ENCODE results near the gene TMEM187.
A peak's percentile ranks its signal among the peaks of the same experiment; 100 is the strongest.

The TMEM187 gene

DNA sequence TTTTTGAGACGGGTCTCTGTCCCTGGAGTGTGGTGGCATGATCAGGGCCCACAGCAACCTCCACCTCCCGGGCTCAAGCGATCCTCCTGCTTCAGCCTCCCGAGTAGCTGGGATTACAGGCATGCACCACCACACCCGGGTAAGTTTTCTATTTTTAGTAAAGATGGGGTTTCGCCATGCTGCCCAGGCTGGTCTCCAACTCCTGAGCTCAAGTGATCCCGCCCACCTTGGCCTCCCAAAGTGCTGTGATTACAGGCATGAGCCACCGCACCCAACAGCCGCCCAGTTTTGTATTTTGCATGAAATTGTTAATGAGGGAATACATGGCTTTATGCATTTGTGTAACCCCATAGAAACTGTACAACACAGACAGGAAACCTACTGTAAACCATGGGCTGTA, 43.7 kb upstream of the TMEM187 start:
- Histone ChIP-seq H3K27ac (peak overlapping the region; percentile 100), H3K36me3 (peaks cover 18% of the 10 kb centered on the region), H3K27me3 (no peaks in the 10 kb centered on the region), H3K9me3 (no peaks in the 10 kb centered on the region), H3K4me3 (ENCODE audit: low read depth in 1 of 2, low read length in 1 of 2) (peak overlapping the region; percentile 48 to 98), H3K4me1 (ENCODE audit: control insufficient read depth in 1 of 2, insufficient read depth in 1 of 2, low read depth in 1 of 2, low read length in 1 of 2) (peaks cover 22 to 57% of the 10 kb centered on the region in 2 experiments)
- no peak for TF ChIP-seq CTCF (IDR thresholded peaks at IDR 0.05)

- Histone ChIP-seq H3K9me3 (no peaks in the 10 kb centered on the region), H3K4me3 (ENCODE audit: low read depth in 1 of 2, low read length in 1 of 2) (no peak overlapping the region), H3K36me3 (peaks cover 18% of the 10 kb centered on the region), H3K27ac (peak overlapping the region; percentile 100), H3K4me1 (ENCODE audit: control insufficient read depth in 1 of 2, insufficient read depth in 1 of 2, low read depth in 1 of 2, low read length in 1 of 2) (peaks cover 24 to 57% of the 10 kb centered on the region in 2 experiments), H3K27me3 (no peaks in the 10 kb centered on the region)
- no peak for TF ChIP-seq CTCF (IDR thresholded peaks at IDR 0.05)
These were observed 43.0 kb upstream of the TMEM187 start for GRCh38 chrX:153929576-153929975.

- H3K36me3 ChIP-seq, result peaks cover 18% of the 10 kb centered on the region
- no peaks in the 10 kb centered on the region for H3K27me3 ChIP-seq
- no peak overlapping the region for H3K4me3 ChIP-seq (ENCODE audit: low read depth in 1 of 2, low read length in 1 of 2)
- H3K27ac ChIP-seq, result peak overlapping the region; percentile 100
- TF ChIP-seq CTCF (IDR thresholded peaks at IDR 0.05), result no peak
- H3K4me1 ChIP-seq (ENCODE audit: control insufficient read depth in 1 of 2, insufficient read depth in 1 of 2, low read depth in 1 of 2, low read length in 1 of 2), result peaks cover 24 to 51% of the 10 kb centered on the region in 2 experiments
- no peaks in the 10 kb centered on the region for H3K9me3 ChIP-seq
These were observed 42.3 kb upstream of the TMEM187 start for GRCh38 chrX:153930011-153930910.

- H3K4me3 ChIP-seq (ENCODE audit: low read depth in 1 of 2, low read length in 1 of 2), result no peak overlapping the region
- H3K4me1 ChIP-seq (ENCODE audit: control insufficient read depth in 1 of 2, insufficient read depth in 1 of 2, low read depth in 1 of 2, low read length in 1 of 2), result peaks cover 24 to 48% of the 10 kb centered on the region in 2 experiments
- no peaks in the 10 kb centered on the region for H3K9me3 ChIP-seq
- H3K27me3 ChIP-seq, result no peaks in the 10 kb centered on the region
- H3K27ac ChIP-seq, result no peak overlapping the region
- H3K36me3 ChIP-seq, result peaks cover 18% of the 10 kb centered on the region
- no peak for TF ChIP-seq CTCF (IDR thresholded peaks at IDR 0.05)
These were observed 41.4 kb upstream of the TMEM187 start for GRCh38 chrX:153931151-153931550.

DNA sequence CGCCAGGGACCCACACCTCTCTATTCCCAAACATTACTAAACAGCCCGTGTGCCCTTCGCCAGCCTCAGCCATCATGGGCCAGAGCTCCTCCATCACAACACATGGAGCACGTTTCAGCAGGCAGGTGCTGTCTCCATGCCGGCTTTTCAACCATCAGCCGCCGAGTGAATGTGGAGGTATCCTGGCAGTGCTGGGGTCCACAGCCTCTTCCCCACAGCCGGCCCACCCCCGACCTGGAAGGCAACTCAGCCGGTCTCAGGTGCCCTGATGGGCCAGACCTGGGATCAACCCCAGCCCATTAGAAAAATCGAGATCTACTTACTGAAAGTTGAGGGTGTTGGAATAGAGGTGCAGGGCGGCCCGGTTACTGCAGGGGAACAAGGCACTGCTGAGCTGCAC, 40.8 kb upstream of the TMEM187 start:
- no peaks in the 10 kb centered on the region for H3K27me3 ChIP-seq
- H3K36me3 ChIP-seq, result peaks cover 18% of the 10 kb centered on the region
- no peak for TF ChIP-seq CTCF (IDR thresholded peaks at IDR 0.05)
- H3K9me3 ChIP-seq, result no peaks in the 10 kb centered on the region
- no peak overlapping the region for H3K27ac ChIP-seq
- no peak overlapping the region for H3K4me3 ChIP-seq (ENCODE audit: low read depth in 1 of 2, low read length in 1 of 2)
- peaks cover 24 to 42% of the 10 kb centered on the region in 2 experiments for H3K4me1 ChIP-seq (ENCODE audit: control insufficient read depth in 1 of 2, insufficient read depth in 1 of 2, low read depth in 1 of 2, low read length in 1 of 2)
